ENCODE data around the gene GRID1.

GRID1 gene

DNA sequence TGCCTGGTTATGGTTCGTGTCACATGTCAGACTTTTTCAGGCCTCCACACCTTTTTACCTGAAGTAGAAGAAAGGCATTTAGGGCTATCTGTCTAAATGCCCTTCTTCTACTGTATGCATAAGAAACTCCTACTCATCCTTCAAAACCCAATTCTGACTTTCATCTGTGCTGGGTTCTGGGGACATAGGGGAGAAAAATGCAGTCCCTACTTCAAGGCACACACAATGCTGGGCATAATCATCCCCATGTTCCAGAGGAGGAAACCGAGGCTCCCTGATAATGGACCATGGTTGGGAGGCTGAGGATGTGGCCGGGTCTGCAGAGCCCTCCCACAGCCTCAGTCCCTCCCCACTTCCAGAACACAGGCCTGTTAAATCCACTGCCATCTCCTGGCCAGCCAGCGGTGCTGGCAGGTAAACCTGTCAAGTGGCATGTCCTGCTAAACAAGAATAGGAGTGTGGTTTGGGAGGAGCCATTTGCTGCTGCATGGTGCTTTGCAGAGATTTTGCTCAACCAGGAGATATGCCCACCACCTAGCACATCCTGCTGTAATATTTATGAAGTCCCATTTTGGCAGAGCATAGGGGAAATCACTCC is 32.0 kb downstream of the GRID1 start:
- DNase-seq, result no peak

DNA sequence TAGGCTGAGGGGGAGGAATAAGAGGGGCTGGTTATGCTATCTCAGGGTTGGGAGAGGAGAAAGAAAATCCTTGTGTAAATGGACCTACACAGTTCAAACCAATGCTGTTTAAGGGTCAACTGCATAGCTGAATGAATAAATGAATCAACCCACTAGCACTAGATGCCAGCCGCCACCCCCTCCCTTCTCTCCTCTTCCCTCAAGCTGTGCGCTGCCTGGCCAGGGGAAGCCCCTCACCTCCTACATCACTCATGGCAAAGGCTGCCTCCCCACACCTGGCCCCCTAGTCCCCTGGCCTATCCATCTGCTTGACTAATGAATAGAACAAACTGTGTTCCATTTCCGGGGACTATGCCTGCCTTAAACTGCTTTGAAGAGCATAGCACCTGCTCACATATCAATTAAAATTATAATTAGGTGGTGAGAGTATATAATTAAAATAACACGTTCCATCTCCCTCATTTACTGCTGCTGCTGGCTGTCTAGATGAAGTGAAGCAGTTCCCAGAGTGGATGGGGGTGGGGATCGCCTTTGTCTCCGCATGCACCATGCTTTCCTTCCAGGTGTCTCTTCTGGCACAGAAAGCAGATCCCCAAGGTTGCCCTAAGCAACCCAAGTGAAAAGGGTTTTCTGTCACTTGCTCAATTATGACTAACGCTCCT is 32.6 kb downstream of the GRID1 start:
- DNase-seq, result no peak

DNA sequence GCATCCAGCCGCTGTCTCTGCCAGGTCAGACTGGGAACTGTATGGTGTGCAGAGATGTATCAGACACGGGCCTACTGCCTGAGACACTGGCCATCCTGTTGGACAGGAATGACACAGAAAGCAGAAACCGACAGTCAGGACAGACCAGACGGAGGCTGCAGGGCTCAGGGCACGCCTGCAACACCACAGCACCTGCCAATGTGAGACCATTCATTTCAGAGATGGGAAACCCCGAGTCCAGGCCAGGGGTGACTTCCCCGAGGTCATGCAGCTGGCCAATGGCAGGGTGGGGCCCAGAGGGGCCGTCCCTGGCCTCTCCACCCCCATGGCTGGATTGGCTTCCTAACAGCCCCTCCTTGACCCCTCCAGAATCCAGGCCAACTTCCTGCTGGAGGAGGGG is 34.7 kb downstream of the GRID1 start:
- no peak for DNase-seq

- DNase-seq, result no peak
Measured at GRCh38 chr10:86330778-86331763, 35.5 kb downstream of the GRID1 start.

DNA sequence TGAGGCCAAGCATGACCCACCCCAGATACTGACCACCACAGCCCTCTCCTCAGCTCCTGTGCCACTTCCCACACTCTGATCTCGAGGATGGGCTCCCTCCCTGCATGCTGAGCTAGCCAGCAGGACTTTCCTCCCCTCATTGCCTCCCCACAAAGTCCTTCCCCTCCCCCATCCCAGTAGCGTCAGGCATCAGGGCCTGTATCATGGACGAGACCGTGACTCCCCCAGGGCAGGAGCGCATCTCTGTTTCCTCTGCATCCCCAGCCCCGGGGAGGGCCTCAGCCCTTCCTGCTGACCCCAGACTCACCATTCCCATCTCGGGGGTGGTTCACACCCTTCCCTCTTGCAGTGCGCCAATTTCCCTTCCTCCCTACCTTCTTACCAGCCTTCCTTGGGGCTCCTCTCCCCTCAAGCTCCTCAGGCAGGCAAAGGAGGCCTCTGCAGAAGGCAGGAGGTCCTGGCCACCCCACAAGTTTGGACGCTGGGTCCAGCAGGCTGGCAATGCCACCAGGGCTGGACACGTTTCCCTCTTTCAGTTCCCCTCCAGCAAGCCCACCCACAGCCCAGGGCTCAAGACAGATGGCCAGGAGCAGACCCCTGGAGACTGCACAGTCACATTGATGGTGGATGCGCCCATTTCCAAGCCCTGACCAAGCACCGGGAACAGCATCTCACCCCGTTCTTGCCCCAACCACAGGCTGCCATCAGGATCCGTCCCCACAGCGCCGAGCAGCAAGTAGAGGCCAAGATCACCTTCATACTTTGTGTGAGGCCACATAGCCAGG is 36.5 kb downstream of the GRID1 start:
- DNase-seq, result no peak

- DNase-seq, result no peak
Measured at GRCh38 chr10:86329093-86329710, 37.4 kb downstream of the GRID1 start.

DNA sequence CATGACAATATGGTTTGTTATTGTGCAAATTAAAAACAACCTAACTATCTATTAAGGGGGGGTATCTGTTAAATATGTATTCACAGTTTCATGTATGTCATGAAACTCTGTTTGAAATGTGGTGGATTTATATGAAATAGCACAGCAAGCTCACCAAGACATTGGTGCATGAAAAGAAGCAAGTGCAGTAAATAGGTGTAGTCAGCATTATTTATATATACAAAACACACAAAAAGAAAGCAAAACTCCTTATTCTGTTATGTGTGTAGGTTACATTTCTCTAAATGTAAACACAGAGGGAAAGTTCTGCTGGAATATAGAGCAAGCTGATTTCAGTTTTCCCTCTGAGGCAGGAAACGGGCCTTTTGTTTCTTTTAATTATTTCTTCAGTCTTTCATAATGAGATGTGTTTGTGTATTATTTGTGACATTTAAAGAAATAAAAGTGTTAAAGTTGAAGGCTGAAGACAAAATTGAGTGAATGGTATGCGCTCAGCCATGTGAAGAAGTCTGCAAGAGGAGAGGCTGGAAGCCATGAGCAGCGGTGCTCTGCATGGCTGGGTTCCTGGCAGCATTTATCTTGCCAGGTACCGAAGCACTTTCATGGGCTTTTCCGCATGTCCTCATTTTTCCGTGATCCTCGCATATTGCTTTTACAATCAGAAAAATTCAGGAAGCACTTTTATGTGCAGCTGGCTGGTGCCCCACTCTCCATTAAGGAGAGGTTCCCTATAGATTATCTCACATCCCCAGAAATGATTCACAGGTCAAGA is 38.5 kb downstream of the GRID1 start:
- no peak for DNase-seq

GRCh38 chr10:86325158-86325557 is 41.4 kb downstream of the GRID1 start:
- no peak for DNase-seq

DNA sequence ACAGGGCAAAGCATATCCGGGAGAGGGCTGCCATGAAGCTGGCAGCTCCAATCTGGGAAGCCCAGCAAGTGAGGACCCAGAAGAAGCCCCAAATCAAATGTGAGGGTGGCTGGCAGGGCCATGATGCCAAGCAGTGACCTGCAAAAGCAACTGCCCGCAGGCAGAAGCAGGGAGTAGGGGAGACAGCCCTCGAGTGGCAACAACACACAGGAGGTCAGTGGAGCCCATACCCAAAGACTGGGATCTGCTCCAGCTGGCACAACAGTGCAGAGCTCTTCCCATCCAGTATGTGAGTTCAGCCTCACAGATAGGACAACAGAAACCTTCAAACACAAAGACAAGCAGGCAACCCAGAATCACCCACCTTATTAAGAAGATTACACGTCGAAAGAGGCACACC is 45.0 kb downstream of the GRID1 start:
- DNase-seq, result no peak

DNA sequence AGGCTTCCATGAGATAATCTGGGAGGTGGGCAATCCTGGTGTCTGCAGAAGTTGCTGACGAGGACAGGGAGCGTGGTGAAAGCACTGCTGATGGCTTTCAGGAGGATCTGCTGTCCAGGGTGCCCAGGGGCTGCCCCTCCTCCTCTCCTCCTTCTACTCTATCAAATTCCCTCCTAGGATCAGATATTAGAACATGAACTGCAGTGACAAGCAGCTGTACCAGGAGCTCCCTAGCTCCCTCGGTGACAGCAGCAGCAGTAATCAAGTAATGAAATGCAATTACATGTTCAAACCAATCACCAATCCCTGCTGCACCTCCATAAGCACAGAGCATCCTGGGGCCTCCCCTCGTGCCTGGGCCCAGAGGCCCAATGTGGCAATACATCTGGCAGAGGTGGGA is 46.9 kb downstream of the GRID1 start:
- DNase-seq, result no peak

GRCh38 chr10:86317949-86318725 is 48.5 kb downstream of the GRID1 start:
- DNase-seq, result no peak

DNA sequence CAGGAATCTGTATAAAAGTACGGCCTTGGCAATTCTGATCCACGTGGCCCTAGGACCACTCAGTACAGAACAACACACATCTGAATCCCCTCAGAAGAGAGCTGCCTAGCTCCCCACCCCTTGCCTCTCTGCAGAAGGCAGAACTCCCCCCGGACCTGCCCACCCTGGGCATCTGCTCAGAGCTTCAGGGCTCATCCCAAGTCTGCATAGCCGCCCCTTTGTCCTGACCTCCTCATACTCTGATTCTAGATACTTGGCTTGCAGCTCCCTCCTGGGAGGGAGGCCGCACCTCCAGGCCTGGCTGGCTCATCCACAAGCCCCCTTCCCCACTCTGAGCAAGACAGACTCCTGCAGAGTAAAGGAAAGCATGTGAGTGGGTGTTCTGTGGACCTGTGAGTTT is 49.6 kb downstream of the GRID1 start:
- no peak for DNase-seq

DNA sequence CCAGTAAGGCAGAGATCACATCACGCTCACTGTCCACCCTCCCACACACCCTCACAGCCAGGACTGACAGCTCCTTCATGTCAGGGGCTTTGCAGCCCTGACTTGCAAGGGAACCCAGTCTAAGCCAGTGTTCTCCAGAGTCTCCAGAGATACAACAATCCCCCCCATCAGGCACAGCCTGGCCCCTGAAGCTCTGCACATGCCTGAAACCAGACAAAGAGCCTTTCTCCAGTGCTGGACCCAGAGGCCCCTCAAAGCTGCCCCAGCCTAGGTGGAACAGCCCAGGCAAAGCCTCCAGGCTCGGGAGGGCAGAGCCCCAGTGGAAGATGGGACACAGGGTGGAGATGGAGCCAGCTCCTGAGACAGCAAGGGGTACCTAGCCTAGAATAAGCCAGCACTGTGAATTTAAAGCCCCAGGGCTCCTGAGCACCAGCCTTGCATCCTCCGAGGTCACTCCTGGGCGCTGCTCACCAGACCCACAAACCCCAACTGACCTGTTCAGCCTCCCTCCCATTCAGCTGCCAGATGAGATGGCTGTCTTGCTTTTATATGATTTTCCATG is 50.2 kb downstream of the GRID1 start:
- no peak for DNase-seq

DNA sequence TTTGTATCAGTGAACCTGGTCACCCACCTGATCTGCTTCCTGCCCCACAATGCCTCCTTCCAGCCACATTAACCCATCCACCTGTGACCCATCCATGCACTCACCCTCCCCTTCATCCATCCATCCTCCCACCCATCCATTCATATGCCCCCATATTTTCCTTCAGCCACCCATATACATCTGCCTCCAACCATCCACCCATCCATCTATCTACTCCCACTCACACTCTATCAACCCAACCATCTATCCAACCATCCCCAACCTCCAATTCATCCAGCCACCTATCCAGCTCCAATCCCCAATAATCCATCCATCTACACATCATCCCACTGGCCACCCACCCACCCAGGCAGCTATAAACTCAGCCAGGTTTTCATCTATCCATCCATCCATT is 51.0 kb downstream of the GRID1 start:
- no peak for DNase-seq

DNA sequence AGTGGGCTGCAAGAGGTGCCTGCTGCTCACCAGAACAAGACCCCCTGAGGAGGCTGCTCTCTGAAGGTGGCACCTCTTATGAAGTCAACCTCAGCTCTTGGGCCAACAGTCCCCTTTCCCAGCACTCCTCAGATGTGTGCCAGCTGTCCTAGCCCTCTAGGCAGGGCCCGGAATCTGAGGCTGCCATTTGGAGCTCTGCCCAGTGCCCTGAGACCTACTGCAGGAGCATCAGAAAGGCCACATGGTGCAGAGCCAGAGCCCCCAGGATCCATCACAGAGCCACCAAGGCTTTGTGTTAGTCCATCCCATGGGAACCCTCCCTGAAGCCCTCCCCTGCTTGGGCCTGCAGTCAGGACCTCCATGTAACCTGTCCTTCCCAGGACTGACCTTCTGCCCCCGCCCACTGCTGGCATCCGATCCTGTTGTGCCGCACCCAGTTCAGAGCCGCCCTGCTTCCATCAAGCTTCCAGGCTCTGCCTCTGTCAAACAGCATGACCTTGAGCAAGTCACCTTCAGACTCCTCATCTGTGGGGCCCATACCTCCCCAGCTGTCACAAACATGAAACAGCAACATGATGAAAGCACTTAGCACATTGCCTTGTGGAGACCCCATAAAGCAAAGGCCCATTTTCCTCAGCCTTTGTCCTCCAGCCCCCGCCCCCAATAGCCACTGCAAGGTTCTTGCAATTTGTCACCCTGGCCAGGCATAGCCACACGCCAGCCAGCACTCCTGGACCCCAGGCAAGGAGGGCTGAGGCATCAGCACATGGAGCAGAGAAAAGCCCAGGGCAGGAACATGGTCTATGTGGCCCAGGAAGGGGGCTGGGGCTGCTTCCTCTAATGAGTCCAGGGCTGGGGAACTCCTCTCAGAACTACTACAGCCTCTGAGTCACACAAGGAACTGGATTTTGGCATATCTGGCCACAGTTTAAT is 51.7 kb downstream of the GRID1 start:
- no peak for DNase-seq

DNA sequence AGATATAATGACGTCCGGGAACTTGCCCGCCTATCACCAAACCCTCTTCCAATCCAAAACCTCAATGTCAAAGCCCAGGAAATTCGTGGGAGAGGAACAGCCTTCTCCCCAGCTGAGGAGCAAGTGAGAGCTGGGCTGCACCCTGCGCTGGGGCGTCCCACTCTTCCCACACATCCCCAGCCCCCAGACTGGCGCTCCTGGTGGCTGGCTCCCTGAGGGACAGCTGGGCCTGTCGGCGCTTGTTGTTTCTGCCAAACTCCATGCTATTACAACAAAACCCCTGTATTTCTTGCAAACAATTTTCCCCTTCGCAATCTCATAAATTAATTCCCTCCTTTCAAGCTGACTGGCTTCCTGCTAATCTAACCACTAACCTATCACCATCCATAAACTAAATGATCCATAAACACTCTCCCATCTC is 53.0 kb downstream of the GRID1 start:
- DNase-seq, result no peak

GRCh38 chr10:86312701-86313270 is 53.8 kb downstream of the GRID1 start:
- no peak for DNase-seq

DNA sequence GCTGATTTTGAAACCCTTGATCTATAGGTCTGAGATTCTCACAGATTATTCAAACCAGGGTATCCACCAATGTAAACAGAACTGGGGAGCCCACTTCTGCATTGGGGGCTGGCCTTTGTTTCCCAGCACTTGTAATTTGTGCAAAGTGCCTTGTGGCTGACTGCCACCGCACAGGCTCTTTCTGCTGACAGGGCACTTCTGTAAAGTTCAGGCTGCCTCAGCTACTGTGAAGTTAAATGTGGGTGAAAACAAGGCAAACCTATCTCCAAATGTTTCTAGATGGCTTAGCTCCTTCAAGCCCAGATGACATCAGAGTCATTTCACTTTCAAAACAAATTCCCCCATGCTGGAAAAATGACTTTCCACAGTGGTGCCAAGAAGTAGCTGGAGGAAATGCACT is 54.7 kb downstream of the GRID1 start:
- no peak for DNase-seq

GRCh38 chr10:86311190-86311589 is 55.4 kb downstream of the GRID1 start:
- no peak for DNase-seq
